HEK293T (cell line): Measurements from ENCODE around the gene SAMD8.

Experiments used
- BHLHE40 ChIP-seq: fragments of 450-650 bp; IDR thresholded peaks from 2 replicates; pipeline ENCODE4 v1.6.1; 2016; ENCODE audit warnings: mild to moderate bottlenecking, moderate library complexity, borderline replicate concordance
- FOXK2 ChIP-seq: fragments of 450-650 bp; IDR thresholded peaks from 2 replicates; pipeline ENCODE4 v1.6.1; 2016; ENCODE audit warnings: mild to moderate bottlenecking
- FOXM1 ChIP-seq: fragments of 450-650 bp; IDR thresholded peaks from 2 replicates; pipeline ENCODE4 v1.6.1; 2017; ENCODE audit warnings: mild to moderate bottlenecking, borderline replicate concordance
- HDGF ChIP-seq: fragments of 450-650 bp; IDR thresholded peaks from 2 replicates; pipeline ENCODE4 v1.6.1; 2017; ENCODE audit warnings: antibody characterized with exemption, borderline replicate concordance
- ZNF384 ChIP-seq: fragments of 450-650 bp; IDR thresholded peaks from 2 replicates; pipeline ENCODE4 v1.6.1; 2016

DNA sequence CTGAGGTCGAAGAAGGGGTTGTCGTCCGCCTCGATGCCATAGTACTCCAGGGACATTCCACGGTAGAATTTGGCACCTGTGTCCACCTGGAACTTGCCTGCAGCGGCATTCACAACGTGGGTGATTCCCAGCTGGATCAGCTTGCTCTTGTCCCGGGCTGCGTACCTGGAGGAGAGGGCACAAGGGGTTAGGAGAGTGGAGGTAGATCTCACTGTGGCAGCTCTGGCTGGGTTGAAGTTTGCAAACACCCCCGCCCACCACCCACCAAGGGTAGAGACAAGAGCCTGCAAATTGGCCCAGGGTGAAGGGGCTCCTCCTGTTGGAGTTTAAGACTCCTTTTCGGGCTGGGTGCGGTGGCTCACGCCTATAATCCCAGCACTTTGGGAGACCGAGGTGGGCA lies 15.8 kb upstream of the SAMD8 start:
- TF ChIP-seq FOXK2 (no peak), ZNF384 (no peak), HDGF (no peak), BHLHE40 (no peak), FOXM1 (no peak)
